Left kidney (tissue), 2 donors: ENCODE measurements around the gene UGDH. TPM values are rescaled to one million over a fixed set of nuclear protein-coding genes. Genes with fewer than 3 reads are reported as not detected.

ENCODE experiments used
- DNase-seq: peaks from one replicate; pipeline ENCODE4 v3.0.0-alpha.2; 2013
- polyA plus RNA-seq: library from polyadenylated mRNA; unstranded; fragments of 120-200 nt; gene quantifications from one replicate; pipeline ENCODE4 v1.2.1, GENCODE V29; 2013; ENCODE audit not compliant: insufficient read length

The UGDH gene
- polyA plus RNA-seq, 1 donor = 117 TPM

DNA sequence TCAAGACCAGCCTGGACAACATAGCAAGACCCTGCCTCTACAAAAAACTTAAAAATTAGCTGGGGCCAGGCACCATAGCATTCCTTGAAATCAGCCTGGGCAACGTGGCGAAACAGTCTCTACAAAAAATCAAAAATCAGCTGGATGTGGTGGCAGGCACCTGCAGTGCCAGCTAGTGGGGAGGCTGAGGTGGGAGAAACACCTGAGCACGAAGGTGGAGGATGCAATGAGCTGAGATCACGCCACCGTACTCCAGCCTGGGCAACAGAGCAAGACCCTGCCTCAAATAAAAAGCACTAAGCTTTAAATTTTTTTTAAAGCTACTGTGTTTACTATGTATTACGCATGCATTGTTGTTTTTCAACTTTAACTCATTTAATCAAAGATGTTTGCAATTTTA, 71.8 kb downstream of the UGDH start:
- no peak for DNase-seq

- no peak for DNase-seq
These were observed 73.5 kb downstream of the UGDH start for GRCh38 chr4:39453738-39454137.

DNA sequence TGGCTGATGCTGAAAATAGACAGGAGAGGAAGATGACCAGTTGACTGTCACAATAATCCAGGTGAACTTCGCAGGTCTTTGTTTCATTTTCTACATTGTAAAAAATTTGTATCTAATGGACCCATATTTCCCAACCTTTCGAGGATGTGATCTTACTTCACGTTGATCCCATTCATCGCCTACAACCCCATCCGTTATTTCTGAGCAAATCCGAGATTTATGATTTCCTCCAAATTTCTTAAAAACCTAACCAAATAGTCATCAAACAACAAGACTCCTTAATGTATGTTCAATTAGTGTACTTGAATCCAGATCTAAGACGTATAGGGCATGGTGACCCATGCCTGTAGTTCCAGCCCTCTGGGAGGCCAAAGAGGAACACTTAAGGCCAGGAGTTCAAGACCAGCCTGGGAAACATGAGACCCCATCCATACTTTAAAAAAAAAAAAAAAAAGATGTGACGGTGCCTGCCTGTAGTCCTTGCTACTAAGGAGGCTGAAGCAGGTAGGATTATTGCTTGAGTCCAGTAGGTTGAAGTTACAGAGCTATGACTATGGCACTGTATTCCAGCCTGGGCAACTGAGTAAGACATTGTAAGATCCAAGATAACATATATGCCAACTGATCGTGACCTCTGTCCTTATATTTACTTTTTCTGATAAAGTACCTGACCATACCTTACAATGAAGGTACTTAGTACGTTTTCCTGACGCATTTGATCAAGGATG, 74.2 kb downstream of the UGDH start:
- no peak for DNase-seq

- DNase-seq = no peak
These were observed 74.9 kb downstream of the UGDH start for GRCh38 chr4:39452153-39452859.

- no peak for DNase-seq
These were observed 75.7 kb downstream of the UGDH start for GRCh38 chr4:39451423-39452023.

DNA sequence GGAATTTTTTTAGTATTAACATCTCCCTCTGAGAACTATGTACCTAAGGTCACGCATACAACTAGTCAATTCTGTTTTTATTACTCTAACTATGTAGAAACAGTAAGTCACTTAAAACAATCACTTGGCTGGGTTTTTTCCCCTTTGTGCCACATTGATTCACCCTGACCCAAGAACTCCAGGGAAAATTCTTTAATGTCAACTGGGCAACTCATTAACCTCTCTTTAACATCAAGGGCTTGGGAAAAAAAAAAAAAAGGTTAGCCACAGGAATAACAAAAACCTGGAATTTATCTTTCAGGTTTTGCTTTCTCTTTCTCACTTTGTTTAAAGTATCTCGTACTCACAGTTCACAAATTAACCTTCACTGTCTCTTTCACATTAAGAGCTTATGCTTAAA, 76.6 kb downstream of the UGDH start:
- DNase-seq = no peak

Other genes with a start within 250 kb of the UGDH start
- gene RFC1, start 161.1 kb downstream of the UGDH start, polyA plus RNA-seq = 91.5 TPM
- gene KLB, start 120.5 kb downstream of the UGDH start, polyA plus RNA-seq = 0.27 TPM
- 562 TPM for gene RPL9, start 68.5 kb downstream of the UGDH start, polyA plus RNA-seq
- gene LIAS, start 68.4 kb downstream of the UGDH start, polyA plus RNA-seq = 38.6 TPM
- 55.9 TPM for gene SMIM14, start 111.4 kb upstream of the UGDH start, polyA plus RNA-seq
- gene UBE2K, start 170.7 kb upstream of the UGDH start, polyA plus RNA-seq = 105 TPM